HG02798 (cell line): ENCODE results near the gene STUB1.

Experiments
- ATAC-seq: cut with Tn5 transposase; IDR thresholded peaks from one replicate; pipeline ENCODE4 v1.9.1; 2021; ENCODE audit warnings: mild to moderate bottlenecking; ENCODE audit not compliant: unreplicated experiment, poor library complexity

STUB1 gene

GRCh38 chr16:662095-662494 is 18.1 kb upstream of the STUB1 start:
- ATAC-seq: no peak

GRCh38 chr16:662597-662996 is 17.6 kb upstream of the STUB1 start:
- no peak for ATAC-seq

DNA sequence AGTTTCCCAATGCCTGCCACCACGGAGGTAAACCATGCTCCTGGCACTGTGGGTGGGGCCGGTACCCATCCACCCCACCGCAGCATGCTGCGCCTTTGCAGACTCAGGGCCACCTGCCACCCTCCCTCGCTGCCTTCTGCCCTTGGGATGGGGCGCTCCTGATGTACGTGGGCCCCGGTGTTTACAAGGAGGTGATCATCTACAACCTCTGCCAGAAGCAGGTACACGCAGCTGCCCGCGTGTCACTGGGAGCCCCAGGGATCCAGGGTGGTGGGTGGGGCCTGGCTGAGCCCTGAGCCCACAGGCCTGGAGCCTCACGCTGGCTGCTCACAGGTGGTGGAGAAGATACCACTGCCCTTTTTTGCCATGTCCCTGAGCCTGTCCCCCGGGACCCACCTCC is 13.6 kb upstream of the STUB1 start:
- ATAC-seq: no peak

DNA sequence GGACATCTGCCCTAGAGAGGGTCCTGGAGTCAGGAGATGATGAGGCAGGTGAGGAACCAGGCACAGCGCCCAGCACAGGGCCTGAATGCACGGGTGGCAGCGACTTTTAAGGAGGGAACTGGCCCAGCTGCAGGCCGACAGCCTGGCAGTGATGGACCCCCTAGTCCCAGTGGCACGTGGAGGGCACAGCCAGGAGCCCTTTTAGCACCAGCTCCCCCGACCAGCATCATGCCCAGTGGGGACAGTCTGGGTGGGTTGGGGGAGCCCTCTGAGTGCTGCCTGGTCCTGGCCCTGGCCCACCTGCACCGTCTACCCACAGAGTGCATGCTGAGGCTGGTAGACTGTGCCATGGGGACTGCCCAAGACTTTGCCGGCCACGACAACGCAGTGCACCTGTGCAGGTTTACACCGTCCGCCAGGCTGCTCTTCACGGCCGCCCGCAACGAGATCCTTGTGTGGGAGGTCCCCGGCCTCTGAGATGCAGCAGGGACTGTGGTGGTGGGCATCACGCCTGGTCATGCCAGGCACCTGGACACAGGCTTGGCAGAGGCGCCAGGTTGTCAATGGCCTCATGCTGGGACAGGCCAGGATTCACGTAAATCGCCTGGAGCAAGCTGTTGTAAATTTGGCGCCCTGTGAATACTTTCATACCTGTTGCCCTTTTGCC is 13.0 kb upstream of the STUB1 start:
- no peak for ATAC-seq

- peak; percentile 92 for ATAC-seq
These were observed 12.3 kb upstream of the STUB1 start, which contains the start of gene RHOT2 for GRCh38 chr16:667780-668518. TSS of gene RHOT2 (plus strand) at chr16:668132. CDS start at chr16:668200, 68 bp downstream.

GRCh38 chr16:668519-669171 is 11.6 kb upstream of the STUB1 start:
- peak; percentile 15 for ATAC-seq

- no peak for ATAC-seq
These were observed 10.5 kb upstream of the STUB1 start for GRCh38 chr16:669666-670065.

- ATAC-seq: no peak
These were observed 9.5 kb upstream of the STUB1 start for GRCh38 chr16:670485-671352.

GRCh38 chr16:671353-672131 is 8.7 kb upstream of the STUB1 start:
- ATAC-seq: no peak

GRCh38 chr16:672371-672770 is 7.8 kb upstream of the STUB1 start:
- no peak for ATAC-seq

DNA sequence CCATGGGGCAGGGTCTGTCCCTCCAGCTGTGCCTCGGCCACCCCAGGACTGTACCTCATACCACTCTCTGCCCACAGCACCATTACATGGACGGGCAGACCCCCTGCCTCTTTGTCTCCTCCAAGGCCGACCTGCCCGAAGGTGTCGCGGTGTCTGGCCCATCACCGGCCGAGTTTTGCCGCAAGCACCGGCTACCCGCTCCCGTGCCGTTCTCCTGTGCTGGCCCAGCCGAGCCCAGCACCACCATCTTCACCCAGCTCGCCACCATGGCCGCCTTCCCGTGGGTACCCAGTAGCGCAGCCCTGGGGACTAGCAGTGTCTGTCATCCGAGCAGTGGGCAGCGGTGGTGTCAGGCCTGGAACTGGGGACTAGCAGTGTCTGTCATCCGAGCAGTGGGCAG is 7.4 kb upstream of the STUB1 start:
- ATAC-seq: no peak

- ATAC-seq: no peak
These were observed 6.7 kb upstream of the STUB1 start for GRCh38 chr16:673399-673991.

DNA sequence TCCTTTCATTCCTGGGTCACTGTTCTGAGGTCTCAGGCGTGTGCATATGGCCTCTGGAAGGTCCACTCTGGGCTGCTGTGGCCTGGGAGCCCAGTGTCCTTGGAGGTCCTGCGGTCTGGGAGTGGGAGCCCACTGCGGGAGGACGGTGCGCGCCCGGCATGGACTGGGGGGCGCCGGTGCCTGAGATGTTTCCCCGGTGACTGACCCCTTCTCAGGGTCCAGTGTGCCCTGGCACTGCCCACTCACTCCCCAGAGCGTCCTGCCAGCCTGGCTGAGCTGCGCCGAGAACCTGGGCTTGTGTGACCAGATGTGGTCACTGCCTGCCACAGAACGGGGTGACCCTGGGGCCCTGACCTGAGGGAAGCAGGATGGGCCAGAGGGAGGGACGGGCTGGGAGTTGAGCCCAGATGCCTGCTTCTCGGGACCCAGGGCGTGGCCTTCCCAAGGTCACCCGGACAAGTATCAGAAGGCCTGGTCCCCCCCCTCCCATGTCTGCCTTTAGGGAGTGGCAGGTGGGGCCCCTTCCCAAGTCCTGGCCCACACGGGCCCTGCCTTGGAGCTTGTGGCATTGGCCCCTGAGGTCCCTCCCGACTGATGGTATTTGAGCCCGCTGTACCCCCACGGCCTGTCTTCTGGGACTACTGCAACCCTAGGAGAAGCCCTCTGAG is 5.9 kb upstream of the STUB1 start:
- no peak for ATAC-seq

DNA sequence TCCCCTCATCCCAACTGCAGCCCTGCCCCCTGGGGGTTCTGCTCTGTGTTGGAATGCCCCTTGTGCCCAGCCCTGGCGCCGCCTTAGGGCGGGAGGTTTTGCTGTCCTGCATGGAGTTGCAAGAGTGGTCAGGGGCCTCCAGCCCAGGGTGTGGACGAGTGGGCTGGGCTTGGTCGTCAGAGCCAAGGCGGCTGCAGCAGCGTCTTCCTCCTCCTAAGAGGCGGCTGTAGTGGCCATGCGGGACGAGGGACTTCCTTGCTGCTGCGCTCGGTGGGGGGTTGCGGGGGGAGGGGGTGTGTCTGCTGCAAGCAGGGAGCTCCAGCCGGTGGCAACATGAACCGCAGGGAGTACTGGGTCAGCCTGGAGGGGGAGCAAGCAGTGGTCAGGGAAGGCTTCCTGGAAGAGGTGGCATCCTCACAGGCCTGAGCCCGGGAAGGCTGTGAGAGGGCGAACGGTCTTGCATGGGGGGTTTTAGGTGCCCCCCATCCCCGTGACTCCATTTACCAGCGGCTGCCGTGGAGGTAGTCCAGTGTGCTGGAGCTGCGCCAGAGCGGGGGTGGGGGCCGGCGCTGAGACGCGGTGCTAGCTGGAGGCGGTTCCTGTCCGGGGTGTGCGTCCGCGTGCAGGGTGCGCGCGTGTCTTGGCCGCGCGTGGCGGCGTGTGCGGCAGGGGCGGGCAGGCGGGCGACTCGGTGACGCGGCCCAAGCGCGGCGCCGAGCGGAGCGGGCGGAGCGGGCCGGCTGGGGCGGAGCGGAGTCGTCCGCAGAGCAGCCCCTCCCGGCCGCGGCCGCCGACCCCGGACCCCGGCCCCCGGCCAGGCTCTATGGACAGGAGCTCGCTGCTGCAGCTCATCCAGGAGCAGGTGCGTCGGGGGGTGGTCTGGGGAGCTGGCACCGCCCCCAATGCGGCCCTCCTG is 5.0 kb upstream of the STUB1 start, which contains the start of gene RHBDL1:
TSS of gene RHBDL1 (plus strand) at position 704 of the 916 bp plus-strand sequence. CDS start at position 824, 120 bp downstream.
- ATAC-seq: no peak

DNA sequence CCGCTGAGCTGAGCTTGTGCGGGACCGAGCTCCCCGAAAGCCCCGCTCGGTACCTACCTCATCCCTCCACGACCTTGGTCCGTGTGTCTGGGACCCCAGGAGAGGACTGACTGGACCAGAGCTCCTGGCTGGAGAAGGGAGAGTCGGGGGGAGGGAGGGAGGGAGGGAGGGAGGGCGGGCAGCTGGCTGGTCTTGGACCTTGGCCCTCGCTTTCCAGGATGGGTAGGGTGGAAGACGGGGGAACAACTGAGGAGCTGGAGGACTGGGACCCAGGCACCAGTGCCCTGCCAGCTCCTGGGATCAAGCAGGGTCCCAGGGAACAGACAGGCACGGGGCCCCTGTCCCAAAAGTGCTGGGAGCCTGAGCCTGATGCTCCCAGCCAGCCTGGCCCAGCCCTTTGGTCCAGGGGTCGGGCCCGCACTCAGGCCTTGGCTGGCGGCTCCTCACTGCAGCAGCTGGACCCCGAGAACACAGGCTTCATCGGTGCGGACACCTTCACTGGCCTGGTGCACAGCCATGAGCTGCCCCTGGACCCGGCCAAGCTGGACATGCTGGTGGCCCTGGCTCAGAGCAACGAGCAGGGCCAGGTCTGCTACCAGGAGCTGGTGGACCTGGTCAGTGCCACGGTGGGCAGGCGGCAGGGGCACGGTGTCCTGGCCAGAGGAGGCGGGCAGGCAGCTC is 4.2 kb upstream of the STUB1 start:
- ATAC-seq: no peak

GRCh38 chr16:676565-676902 is 3.7 kb upstream of the STUB1 start:
- ATAC-seq: no peak

DNA sequence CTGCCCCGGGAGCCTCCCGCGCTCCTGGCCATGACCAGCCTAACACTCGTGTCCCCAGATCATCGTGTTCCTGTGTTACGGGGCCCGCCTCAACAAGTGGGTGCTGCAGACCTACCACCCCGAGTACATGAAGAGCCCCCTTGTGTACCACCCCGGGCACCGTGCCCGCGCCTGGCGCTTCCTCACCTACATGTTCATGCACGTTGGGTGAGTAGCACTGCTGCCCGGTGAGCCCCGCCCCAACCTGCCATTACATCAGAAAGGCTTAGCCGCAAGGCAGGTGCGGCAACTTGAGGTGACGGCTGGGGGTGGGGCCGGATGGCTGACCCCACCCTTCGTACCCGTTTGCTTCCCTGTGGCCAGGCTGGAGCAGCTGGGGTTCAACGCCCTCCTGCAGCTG is 3.3 kb upstream of the STUB1 start:
- ATAC-seq: no peak
